HL-60 (cell line): ENCODE results near the gene B4GALNT1.

Source experiments
- GABPA ChIP-seq: IDR thresholded peaks from 2 replicates; pipeline ENCODE4 v1.6.1; 2012; ENCODE audit warnings: low read depth
- POLR2AphosphoS5 ChIP-seq: IDR thresholded peaks from 2 replicates; pipeline ENCODE4 v1.6.1; 2012; ENCODE audit warnings: low read depth
- REST ChIP-seq: IDR thresholded peaks from 2 replicates; pipeline ENCODE4 v1.6.1; 2012; ENCODE audit warnings: low read depth; ENCODE audit not compliant: insufficient replicate concordance
- SPI1 ChIP-seq: IDR thresholded peaks from 2 replicates; pipeline ENCODE4 v1.6.1; 2012; ENCODE audit warnings: low read depth, mild to moderate bottlenecking, borderline replicate concordance
- TF ChIP-seq, protein P1 (sequence below): IDR thresholded peaks from one replicate; pipeline ENCODE4 v1.5.1; 2011; ENCODE audit warnings: low read length, control low read depth, inconsistent platforms; ENCODE audit not compliant: insufficient read depth

DNA sequence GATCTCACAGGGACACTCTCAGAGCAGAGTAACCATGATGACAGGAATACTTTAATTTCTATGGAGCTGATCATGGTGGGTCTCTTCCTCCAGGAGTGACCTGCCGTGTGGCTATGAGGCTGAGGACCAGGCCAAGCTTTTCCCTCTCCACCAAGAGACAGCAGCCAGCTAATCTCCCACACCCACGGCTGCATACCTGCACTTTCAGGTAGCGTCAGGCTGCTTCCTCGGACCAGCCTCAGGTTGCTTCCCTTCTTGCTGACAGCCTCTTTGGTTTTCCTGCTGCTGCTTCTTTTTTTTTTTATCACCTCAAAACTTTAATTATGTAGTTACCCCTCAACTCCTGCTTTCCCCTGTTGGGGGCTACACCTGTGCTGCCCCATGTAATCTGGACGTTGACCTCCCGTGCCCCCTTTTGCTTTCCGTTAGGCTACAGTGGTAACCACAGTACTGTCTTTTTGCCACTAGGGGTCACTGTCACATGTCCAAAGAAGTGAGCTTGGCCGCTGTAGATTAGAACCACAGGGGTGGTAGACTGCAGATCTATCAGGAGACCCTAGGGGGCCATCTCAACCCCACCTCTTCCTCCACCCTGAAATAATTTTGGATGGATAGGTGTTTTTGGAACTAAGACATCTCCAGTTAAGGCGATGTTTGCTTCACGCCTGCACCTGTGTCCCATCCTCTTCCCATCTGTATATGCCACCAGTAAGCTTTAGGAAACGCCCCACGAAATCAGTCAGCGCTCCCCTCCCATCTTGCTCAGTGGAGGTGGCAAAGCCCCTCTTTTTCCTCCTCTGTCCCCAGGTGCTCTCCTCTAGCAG, 49.8 kb downstream of the B4GALNT1 start:
- TF ChIP-seq POLR2AphosphoS5 (no peak), SPI1 (no peak), REST (no peak), GABPA (no peak)
- TF ChIP-seq, protein P1, sequence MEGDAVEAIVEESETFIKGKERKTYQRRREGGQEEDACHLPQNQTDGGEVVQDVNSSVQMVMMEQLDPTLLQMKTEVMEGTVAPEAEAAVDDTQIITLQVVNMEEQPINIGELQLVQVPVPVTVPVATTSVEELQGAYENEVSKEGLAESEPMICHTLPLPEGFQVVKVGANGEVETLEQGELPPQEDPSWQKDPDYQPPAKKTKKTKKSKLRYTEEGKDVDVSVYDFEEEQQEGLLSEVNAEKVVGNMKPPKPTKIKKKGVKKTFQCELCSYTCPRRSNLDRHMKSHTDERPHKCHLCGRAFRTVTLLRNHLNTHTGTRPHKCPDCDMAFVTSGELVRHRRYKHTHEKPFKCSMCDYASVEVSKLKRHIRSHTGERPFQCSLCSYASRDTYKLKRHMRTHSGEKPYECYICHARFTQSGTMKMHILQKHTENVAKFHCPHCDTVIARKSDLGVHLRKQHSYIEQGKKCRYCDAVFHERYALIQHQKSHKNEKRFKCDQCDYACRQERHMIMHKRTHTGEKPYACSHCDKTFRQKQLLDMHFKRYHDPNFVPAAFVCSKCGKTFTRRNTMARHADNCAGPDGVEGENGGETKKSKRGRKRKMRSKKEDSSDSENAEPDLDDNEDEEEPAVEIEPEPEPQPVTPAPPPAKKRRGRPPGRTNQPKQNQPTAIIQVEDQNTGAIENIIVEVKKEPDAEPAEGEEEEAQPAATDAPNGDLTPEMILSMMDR = peak; percentile 90
